GM12865 (cell line): ENCODE data around the gene HOXA9.

ENCODE experiments used
- DNase-seq: peaks from one replicate; pipeline ENCODE4 v3.0.0; 2010; ENCODE audit warnings: low read depth
- H3K4me3 ChIP-seq: 2 replicates; pipeline ENCODE4 v1.5.1; 2011; ENCODE audit warnings: mild to moderate bottlenecking, low read depth, low read length, control low read depth
- CTCF ChIP-seq: IDR thresholded peaks from 2 replicates; pipeline ENCODE4 v1.5.1; 2011; ENCODE audit warnings: low read length, control low read depth, low read depth, inconsistent platforms; ENCODE audit not compliant: insufficient read depth; ENCODE audit errors: missing control alignments

Gene HOXA9

GRCh38 chr7:27163288-27164044, 1.9 kb downstream of the HOXA9 start:
- H3K4me3 ChIP-seq: no peak overlapping the region
- no peak for DNase-seq
- no peak for TF ChIP-seq CTCF

- H3K4me3 ChIP-seq: no peak overlapping the region
Observed at GRCh38 chr7:27162561-27163287, 2.6 kb downstream of the HOXA9 start.

GRCh38 chr7:27161721-27162560, 3.4 kb downstream of the HOXA9 start:
- no peak for DNase-seq

More at GRCh38 chr7:27162561-27163287, 2.6 kb downstream of the HOXA9 start:
- no peak for TF ChIP-seq CTCF
- DNase-seq: no peak

GRCh38 chr7:27161214-27161720, 4.1 kb downstream of the HOXA9 start:
- peak overlapping the region; percentile 60 for H3K4me3 ChIP-seq
- DNase-seq: no peak
- no peak for TF ChIP-seq CTCF

More at GRCh38 chr7:27161721-27162560, 3.4 kb downstream of the HOXA9 start:
- TF ChIP-seq CTCF: no peak
- H3K4me3 ChIP-seq: no peak overlapping the region

GRCh38 chr7:27160546-27161213, 4.7 kb downstream of the HOXA9 start:
- peak; percentile 93 for DNase-seq
- peak overlapping the region; percentile 60 for H3K4me3 ChIP-seq
- TF ChIP-seq CTCF: peak; percentile 97

GRCh38 chr7:27160145-27160545, 5.2 kb downstream of the HOXA9 start:
- DNase-seq: no peak
- TF ChIP-seq CTCF: no peak
- H3K4me3 ChIP-seq: peak overlapping the region; percentile 60
